Measurements from ENCODE around the gene SEM1.

Gene SEM1

DNA sequence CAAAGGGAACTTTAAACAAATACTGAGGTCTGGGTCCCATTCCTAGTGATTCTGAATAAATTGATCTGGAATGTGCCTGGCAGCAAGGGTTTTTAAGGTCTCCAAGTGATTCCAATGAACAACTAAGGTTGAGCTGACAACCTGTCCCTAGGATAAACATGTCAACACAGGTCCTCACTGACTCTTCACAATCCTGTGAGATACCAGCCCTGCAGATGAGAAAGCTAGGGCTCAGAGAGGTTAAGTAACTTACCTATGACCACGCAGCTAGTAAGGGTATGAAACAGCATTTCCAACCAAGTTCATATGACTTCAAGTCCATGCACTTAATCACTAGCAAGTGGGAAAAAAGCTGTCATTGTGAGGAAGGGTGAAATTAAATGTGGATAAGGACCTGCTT, 44.0 kb downstream of the SEM1 start:
- Histone ChIP-seq H3K79me2 (ENCODE audit: insufficient read depth, low read length) (no peaks in the 10 kb centered on the region), H3K27ac (ENCODE audit: low read depth, low read length, poor library complexity, severe bottlenecking) (no peak overlapping the region), H3K9me2 (ENCODE audit: low read depth, low read length) (no peaks in the 10 kb centered on the region), H3K36me3 (ENCODE audit: insufficient read depth, low read length) (no peaks in the 10 kb centered on the region), H3K27me3 (ENCODE audit: insufficient read depth, low read length) (no peaks in the 10 kb centered on the region), H4K20me1 (ENCODE audit: insufficient read depth, low read length) (no peaks in the 10 kb centered on the region), H3K4me3 (ENCODE audit: low read depth, low read length, poor library complexity, severe bottlenecking) (no peak overlapping the region), H3K4me1 (ENCODE audit: insufficient read depth, low read length, severe bottlenecking) (no peaks in the 10 kb centered on the region), H3F3A (ENCODE audit: insufficient read depth, low read length) (no peaks in the 10 kb centered on the region), H3K9ac (ENCODE audit: low read length) (no peak overlapping the region), H2AFZ (ENCODE audit: low read length) (no peak overlapping the region), H3K9me3 (ENCODE audit: low read length) (no peaks in the 10 kb centered on the region), H3K4me2 (ENCODE audit: low read length) (no peak overlapping the region)
- TF ChIP-seq CTCF (IDR thresholded peaks at IDR 0.05; ENCODE audit: low read length) (no peak), EZH2 (IDR thresholded peaks at IDR 0.05; ENCODE audit: borderline replicate concordance, low read length) (no peak)

DNA sequence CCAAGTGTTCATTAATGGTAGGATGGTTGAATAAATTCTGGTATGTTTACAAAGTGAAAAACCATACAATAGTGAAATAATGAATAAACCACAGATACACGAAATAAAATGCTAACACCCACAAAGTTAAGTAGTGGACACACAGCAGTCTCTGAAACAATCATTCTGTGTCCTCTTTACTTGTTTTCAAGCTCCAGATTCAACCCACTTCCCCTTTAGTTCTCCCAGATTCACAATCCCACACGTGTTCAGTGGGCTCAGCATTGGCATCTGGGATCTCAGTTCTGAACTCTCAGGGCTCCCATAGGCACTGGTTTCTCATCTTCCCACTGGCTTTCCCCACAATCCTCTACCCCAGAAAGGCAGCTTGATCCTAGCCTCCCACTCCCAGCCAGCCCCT, 44.9 kb downstream of the SEM1 start:
- H3K4me3 ChIP-seq (ENCODE audit: low read depth, low read length, poor library complexity, severe bottlenecking), result no peak overlapping the region
- no peaks in the 10 kb centered on the region for H3K27me3 ChIP-seq (ENCODE audit: insufficient read depth, low read length)
- no peaks in the 10 kb centered on the region for H3K36me3 ChIP-seq (ENCODE audit: insufficient read depth, low read length)
- no peaks in the 10 kb centered on the region for H3F3A ChIP-seq (ENCODE audit: insufficient read depth, low read length)
- TF ChIP-seq EZH2 (IDR thresholded peaks at IDR 0.05; ENCODE audit: borderline replicate concordance, low read length) (no peak), CTCF (IDR thresholded peaks at IDR 0.05; ENCODE audit: low read length) (no peak)
- H4K20me1 ChIP-seq (ENCODE audit: insufficient read depth, low read length), result no peaks in the 10 kb centered on the region
- H3K79me2 ChIP-seq (ENCODE audit: insufficient read depth, low read length), result no peaks in the 10 kb centered on the region
- H3K4me2 ChIP-seq (ENCODE audit: low read length), result no peak overlapping the region
- no peaks in the 10 kb centered on the region for H3K4me1 ChIP-seq (ENCODE audit: insufficient read depth, low read length, severe bottlenecking)
- H3K27ac ChIP-seq (ENCODE audit: low read depth, low read length, poor library complexity, severe bottlenecking), result no peak overlapping the region
- H3K9me2 ChIP-seq (ENCODE audit: low read depth, low read length), result no peaks in the 10 kb centered on the region
- H3K9me3 ChIP-seq (ENCODE audit: low read length), result no peaks in the 10 kb centered on the region
- H2AFZ ChIP-seq (ENCODE audit: low read length), result no peak overlapping the region
- no peak overlapping the region for H3K9ac ChIP-seq (ENCODE audit: low read length)

DNA sequence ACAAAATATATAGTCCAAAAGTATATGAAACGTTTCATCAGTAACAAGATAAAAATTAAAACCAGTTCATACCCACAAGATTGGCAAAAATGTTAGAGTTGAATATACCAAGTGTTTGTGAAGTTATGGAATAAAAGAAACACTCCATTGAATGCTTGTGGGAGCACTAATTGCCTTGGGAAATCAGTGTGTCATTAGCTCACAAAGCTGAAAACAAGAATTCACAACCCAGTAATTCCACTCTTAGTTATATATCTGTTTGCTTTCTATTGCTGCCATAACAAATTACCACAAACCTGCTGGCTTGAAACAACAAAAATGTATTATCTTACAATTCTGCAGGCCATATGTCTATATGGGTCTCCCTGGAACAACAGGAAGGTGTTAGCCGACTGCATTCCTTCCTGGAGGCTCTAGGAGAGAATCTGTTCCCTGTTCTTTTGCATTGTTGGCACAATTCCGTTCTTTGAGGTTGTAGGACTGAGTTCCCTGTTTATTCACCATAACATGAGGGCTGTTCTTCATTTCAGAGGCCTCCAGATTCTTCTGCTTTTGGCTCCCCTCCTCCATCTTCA, 45.7 kb downstream of the SEM1 start:
- Histone ChIP-seq H3K36me3 (ENCODE audit: insufficient read depth, low read length) (no peaks in the 10 kb centered on the region), H3K4me1 (ENCODE audit: insufficient read depth, low read length, severe bottlenecking) (no peaks in the 10 kb centered on the region), H4K20me1 (ENCODE audit: insufficient read depth, low read length) (no peaks in the 10 kb centered on the region), H3K4me2 (ENCODE audit: low read length) (no peak overlapping the region), H3F3A (ENCODE audit: insufficient read depth, low read length) (no peaks in the 10 kb centered on the region), H3K79me2 (ENCODE audit: insufficient read depth, low read length) (no peaks in the 10 kb centered on the region), H3K27me3 (ENCODE audit: insufficient read depth, low read length) (no peaks in the 10 kb centered on the region), H3K4me3 (ENCODE audit: low read depth, low read length, poor library complexity, severe bottlenecking) (no peak overlapping the region), H3K9me2 (ENCODE audit: low read depth, low read length) (no peaks in the 10 kb centered on the region), H2AFZ (ENCODE audit: low read length) (no peak overlapping the region), H3K9me3 (ENCODE audit: low read length) (no peaks in the 10 kb centered on the region), H3K9ac (ENCODE audit: low read length) (no peak overlapping the region), H3K27ac (ENCODE audit: low read depth, low read length, poor library complexity, severe bottlenecking) (no peak overlapping the region)
- no peak for TF ChIP-seq CTCF (IDR thresholded peaks at IDR 0.05; ENCODE audit: low read length)
- TF ChIP-seq EZH2 (IDR thresholded peaks at IDR 0.05; ENCODE audit: borderline replicate concordance, low read length), result no peak

Measured in OCI-LY1 (cell line).